SK-N-SH (cell line): ENCODE data around the gene XAB2.

Source experiments
- CTCF ChIP-seq: fragments of 200-600 bp; sonication (generic); IDR thresholded peaks from 2 replicates; pipeline ENCODE4 v1.6.1; 2017; ENCODE audit warnings: antibody characterized with exemption, mild to moderate bottlenecking, moderate library complexity
- EP300 ChIP-seq, 2 experiments: IDR thresholded peaks; 2 replicates each; pipeline versions ENCODE4 v1.4.0 to v1.6.1; 2012; ENCODE audit warnings: borderline replicate concordance in 1 of 2, low read depth in 1 of 2, low read length in 1 of 2
- SIN3A ChIP-seq: IDR thresholded peaks from 2 replicates; pipeline ENCODE4 v1.6.1; 2012; ENCODE audit warnings: low read depth, mild to moderate bottlenecking, low read length, moderate library complexity, borderline replicate concordance

GRCh38 chr19:7665076-7665475 is 35.7 kb upstream of the XAB2 start:
- TF ChIP-seq SIN3A, result no peak
- no peak for TF ChIP-seq CTCF
- no peak for TF ChIP-seq EP300 (IDR thresholded peaks at IDR 0.05; ENCODE audit: borderline replicate concordance in 1 of 2, low read depth in 1 of 2, low read length in 1 of 2)
